Right kidney (tissue), 9 donors: ENCODE data around the gene ABCG8.

Source experiments
- DNase-seq: peaks from one replicate; pipeline ENCODE4 v3.0.0-alpha.2; 2016
- long read RNA-seq, 8 donors: transcript quantifications; one replicate each; lab custom pipeline, GENCODE V29; 2026

Gene ABCG8
- long read RNA-seq, donor 1, partial matches to known transcripts: 76 of 76 reads
- long read RNA-seq, donor 1, other reads (novel, unspliced or antisense): 0 of 76 reads
- long read RNA-seq, donor 2, partial matches to known transcripts: 61 of 72 reads
- long read RNA-seq, donor 2, other reads (novel, unspliced or antisense): 11 of 72 reads
- long read RNA-seq, donor 3: 0 reads
- long read RNA-seq, donor 4, partial matches to known transcripts: 69 of 69 reads
- long read RNA-seq, donor 4, other reads (novel, unspliced or antisense): 0 of 69 reads
- long read RNA-seq, donor 5: 0 reads
- long read RNA-seq, donor 6, partial matches to known transcripts: 73 of 73 reads
- long read RNA-seq, donor 6, other reads (novel, unspliced or antisense): 0 of 73 reads
- long read RNA-seq, donor 7, partial matches to known transcripts: 125 of 130 reads
- long read RNA-seq, donor 7, other reads (novel, unspliced or antisense): 5 of 130 reads
- long read RNA-seq, donor 8: 0 reads

DNA sequence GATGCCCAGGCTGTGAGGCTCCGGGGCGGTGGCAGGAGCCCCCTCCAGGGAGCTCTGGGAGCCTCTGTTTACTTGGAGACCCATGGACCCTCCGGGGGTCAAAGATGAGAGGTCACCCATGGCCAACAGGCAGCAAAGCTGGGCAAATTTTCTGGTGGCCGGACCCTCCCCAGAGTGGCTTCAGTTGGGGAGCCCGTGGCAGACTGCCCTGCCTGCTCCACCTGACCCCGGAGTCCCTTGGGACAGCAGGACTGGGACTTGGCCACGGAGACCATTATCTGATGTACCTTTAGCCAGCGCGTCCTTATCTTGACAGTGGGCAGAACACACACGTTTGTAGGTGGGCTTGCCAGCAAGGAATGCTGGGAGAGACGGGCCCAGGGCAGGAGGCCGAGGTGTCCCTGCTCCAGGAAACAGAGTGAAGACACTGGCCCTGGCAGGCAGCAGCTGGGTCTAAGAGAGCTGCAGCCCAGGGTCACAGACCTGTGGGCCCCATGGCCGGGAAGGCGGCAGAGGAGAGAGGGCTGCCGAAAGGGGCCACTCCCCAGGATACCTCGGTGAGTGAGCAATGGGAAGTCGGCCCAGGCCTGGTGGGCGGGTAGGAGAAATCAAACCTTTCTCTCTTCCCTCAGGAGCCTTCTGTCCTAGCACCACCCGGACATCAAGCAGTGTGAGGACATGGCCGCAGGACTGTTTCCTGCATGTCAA, at the start of gene ABCG8, which contains the start of gene ABCG5:
Gene ABCG8 (plus strand): TSS at position 412 of the 708 bp plus-strand sequence. CDS start 83 bp downstream, at position 495.
Gene ABCG5 (minus strand): TSS at position 280 of the 708 bp plus-strand sequence. CDS start 160 bp downstream, at position 120.
- DNase-seq: no peak

GRCh38 chr2:43790147-43790546, 48.6 kb upstream of the ABCG8 start:
- DNase-seq: no peak

- DNase-seq: no peak
Observed at GRCh38 chr2:43791035-43791765, 47.6 kb upstream of the ABCG8 start.

- no peak for DNase-seq
Observed at GRCh38 chr2:43792653-43793052, 46.1 kb upstream of the ABCG8 start.

DNA sequence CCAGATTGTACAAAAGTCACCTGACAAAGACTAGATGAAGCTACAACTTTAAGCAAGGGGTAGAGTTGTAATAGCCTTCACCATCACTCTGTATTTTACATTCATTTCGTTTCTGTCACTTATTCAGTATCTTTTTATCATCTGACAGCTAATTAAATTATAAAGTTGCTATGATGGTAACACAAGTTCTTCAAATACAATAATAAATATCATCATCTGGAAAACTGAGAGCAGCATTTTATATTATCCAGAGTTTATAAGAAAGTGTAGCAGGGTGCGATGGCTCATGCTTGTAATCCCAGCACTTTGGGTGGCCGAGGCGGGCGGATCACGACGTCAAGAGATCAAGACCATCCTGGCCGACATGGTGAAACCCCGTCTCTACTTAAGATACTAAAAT, 43.8 kb upstream of the ABCG8 start:
- DNase-seq: no peak

GRCh38 chr2:43796206-43796605, 42.6 kb upstream of the ABCG8 start:
- no peak for DNase-seq

- no peak for DNase-seq
Observed at GRCh38 chr2:43798300-43798699, 40.5 kb upstream of the ABCG8 start.

- no peak for DNase-seq
Observed at GRCh38 chr2:43800894-43801293, 37.9 kb upstream of the ABCG8 start.

DNA sequence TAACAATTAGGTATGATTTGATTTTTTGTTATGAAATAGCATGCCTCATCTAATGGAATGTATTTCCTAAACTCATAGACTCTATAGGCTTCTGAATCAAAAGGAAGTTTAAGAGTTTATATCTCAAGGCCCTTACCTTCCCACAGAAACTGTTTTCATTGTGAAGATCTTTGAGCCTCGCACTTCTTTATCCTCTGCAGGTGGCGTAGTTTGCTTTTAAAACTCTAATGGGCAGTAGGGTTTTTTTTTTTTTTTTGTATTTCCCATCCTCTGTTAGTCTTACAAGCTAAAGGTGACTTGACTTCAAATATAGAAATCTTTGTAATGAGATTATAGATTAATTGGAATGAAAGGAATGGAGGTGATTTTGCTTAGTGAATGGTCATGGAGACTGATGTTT, 36.6 kb upstream of the ABCG8 start:
- no peak for DNase-seq

DNA sequence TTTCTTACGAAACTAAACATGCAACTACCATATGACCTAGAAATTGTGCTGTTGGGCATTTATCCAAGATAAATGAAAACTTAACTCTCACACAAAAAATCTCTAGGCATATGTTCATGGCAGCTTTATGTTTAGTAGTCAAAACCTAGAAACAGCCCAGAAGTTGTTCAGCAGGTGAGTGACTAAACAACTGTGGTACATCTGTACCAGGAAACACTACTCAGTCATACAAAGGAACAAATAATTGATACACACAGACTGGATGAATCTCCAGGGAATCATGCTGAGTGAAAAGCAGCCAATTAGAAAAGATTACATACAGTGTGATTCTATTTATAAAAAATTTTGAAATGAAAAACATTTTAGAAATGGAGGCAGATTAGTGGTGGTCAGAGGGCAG, 35.7 kb upstream of the ABCG8 start:
- no peak for DNase-seq

DNA sequence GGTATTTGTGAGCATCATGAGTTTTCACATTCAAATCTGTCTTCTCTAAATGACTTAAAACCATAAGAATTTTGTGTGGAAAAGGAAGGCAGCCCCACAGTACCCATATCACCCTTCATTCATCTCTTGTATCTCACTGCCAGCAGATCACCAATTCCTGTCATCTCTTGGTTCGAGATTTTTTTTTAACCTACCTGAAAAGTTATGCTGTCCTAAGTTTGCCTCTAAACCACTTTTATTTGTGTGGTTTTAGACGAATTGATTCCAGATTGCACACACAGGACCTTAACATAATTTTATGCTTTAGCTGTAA, 32.1 kb upstream of the ABCG8 start:
- no peak for DNase-seq

- DNase-seq: no peak
Observed at GRCh38 chr2:43810452-43810851, 28.3 kb upstream of the ABCG8 start.

GRCh38 chr2:43810888-43811287, 27.9 kb upstream of the ABCG8 start:
- DNase-seq: no peak

- no peak for DNase-seq
Observed at GRCh38 chr2:43812006-43812405, 26.8 kb upstream of the ABCG8 start.

DNA sequence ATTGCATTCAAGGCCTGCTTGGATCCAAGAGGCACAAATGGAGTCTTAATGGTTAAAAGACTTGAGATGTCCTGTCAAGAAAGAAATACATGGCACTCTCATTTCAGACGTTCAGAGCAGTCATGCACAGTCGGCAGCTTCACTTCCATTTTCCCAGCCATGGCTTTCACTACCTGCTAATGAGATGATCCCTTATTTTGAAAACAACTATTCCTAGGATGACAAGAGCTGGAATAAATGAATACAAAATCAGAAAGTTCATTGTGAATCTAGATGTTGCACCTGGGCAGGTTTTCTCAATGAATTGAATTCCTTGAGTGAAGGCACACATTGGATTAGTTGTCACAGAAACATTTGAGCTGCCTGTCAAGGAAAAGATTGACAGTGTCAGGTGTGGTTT, 25.8 kb upstream of the ABCG8 start:
- DNase-seq: no peak

DNA sequence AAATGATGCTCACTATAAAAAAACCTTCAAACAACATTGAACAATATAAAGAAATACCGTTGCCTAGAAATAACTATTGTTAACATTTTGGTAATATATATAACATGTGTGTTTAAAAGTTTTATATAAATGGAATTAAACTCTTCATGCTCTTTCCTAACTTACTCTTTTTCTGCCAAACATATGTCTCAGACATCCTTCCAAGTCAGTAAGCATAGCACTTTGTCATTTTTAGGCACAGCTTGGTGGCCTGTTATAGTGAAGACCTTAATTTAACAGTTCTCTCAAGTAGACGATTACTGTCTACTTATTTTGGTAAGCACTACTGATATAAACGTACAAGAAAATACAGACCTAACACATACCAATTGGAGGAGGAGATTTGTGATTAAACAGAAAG, 24.1 kb upstream of the ABCG8 start:
- DNase-seq: no peak

DNA sequence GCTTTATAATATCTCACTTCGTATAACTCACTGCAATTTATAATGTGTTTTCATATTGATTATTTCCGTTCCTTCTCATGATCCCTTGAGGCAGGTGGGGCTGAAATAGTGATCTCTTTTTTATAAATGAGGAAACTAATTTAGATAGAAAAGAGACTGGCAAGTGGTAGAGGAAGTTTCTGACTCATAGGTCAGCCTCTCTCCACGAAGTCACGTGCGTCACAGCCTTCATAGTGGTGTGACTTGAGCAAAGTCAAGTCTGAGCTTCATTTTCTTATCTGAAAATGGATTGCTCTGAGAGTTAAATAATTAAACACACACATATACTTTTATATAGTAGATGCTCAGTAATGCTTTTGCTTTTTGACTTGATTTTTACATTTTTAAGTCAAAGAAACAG, 20.0 kb upstream of the ABCG8 start:
- no peak for DNase-seq

- no peak for DNase-seq
Observed at GRCh38 chr2:43819491-43820163, 19.1 kb upstream of the ABCG8 start.

GRCh38 chr2:43822839-43823238, 15.9 kb upstream of the ABCG8 start:
- no peak for DNase-seq

DNA sequence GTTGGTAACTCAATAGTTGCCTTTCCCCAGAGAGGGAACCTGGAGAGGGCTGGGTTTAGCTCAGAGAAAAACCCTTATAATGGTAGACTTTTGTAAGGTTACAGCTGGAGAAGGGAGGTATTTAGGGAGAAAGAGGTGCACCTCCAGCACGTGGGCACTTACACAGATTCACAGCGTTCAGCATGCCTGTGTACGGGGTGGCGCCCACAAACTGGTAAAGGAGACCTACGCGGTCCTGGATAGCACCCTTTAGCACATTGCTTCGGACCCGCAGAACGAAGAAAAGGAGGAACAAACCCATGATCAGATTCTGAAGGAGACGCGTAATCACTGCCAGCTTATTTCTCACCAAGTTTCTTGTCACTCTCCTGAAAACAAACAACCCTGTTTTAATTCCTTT, 15.0 kb upstream of the ABCG8 start:
- DNase-seq: no peak

DNA sequence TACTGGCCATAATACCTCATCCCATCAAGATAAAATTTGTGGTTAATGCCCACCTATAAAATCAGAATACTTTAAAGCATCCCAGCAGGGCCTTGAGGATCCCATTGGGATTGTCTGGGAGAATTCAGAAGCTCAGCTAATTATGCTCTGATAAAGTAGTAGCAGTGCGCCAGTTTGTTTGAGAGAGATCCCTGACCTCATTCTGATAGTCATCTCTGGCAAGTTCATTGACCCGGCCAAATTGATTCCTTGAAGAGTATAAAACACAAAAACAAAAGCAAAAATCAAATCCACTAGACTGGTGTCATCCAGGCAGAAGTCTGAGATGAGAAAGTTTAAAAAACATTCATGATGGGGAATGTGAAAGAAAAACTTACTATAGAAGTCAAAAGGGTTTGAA, 14.3 kb upstream of the ABCG8 start:
- no peak for DNase-seq

GRCh38 chr2:43824951-43825493, 13.7 kb upstream of the ABCG8 start:
- DNase-seq: no peak
